Nephron progenitor cell (in vitro differentiated cells): ENCODE measurements around the gene SRD5A1.
A peak's percentile ranks its signal among the peaks of the same experiment; 100 is the strongest.

Experiments
- DNase-seq: peaks from one replicate; pipeline ENCODE4 v3.0.0; 2021
- H3K27ac Mint-ChIP-seq: 2 replicates; pipeline ENCODE4 v1.8.0; 2021; ENCODE audit warnings: mild to moderate bottlenecking, moderate library complexity, mixed read lengths
- H3K27me3 Mint-ChIP-seq: 2 replicates; pipeline ENCODE4 v1.8.0; 2021; ENCODE audit warnings: mild to moderate bottlenecking, low read depth, mixed read lengths; ENCODE audit not compliant: poor library complexity
- H3K36me3 Mint-ChIP-seq: 2 replicates; pipeline ENCODE4 v1.8.0; 2021; ENCODE audit warnings: low read depth, mixed read lengths
- H3K4me1 Mint-ChIP-seq: 2 replicates; pipeline ENCODE4 v1.8.0; 2021; ENCODE audit warnings: mixed read lengths
- H3K4me3 Mint-ChIP-seq: 2 replicates; pipeline ENCODE4 v1.8.0; 2021; ENCODE audit warnings: mild to moderate bottlenecking, moderate library complexity, mixed read lengths
- H3K9me3 Mint-ChIP-seq: 2 replicates; pipeline ENCODE4 v1.8.0; 2021; ENCODE audit warnings: mild to moderate bottlenecking, moderate library complexity, mixed read lengths
- TF ChIP-seq, protein P1 (sequence below): fragments of 200-600 bp; sonication (generic); IDR thresholded peaks from 2 replicates; pipeline ENCODE4 v1.5.0; 2021; ENCODE audit warnings: antibody characterized with exemption

The SRD5A1 gene

DNA sequence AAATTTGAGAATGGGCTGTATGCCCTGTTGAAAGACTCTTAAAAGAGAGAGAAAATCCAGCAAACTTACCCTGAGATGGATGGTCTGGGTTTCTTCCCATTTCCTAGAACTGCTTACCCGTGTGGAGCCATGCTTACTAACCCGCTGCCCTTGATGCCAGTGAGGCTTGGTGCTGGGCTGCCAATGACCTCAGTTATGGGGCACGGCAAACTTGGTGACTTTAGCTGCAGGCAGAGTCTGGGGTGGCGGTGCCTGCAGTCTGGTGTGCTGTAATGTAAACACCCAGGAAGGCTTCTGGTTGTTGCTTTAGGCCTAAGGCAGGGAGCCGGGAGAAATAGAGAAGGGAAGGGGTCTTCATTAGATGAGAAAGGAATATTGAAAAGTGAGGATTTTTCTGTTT lies 72.7 kb downstream of the SRD5A1 start:
- H3K4me1 Mint-ChIP-seq: peaks cover 14% of the 10 kb centered on the region
- peaks cover 18% of the 10 kb centered on the region for H3K27me3 Mint-ChIP-seq
- H3K27ac Mint-ChIP-seq: no peak overlapping the region
- H3K9me3 Mint-ChIP-seq: no peaks in the 10 kb centered on the region
- TF ChIP-seq, protein P1, sequence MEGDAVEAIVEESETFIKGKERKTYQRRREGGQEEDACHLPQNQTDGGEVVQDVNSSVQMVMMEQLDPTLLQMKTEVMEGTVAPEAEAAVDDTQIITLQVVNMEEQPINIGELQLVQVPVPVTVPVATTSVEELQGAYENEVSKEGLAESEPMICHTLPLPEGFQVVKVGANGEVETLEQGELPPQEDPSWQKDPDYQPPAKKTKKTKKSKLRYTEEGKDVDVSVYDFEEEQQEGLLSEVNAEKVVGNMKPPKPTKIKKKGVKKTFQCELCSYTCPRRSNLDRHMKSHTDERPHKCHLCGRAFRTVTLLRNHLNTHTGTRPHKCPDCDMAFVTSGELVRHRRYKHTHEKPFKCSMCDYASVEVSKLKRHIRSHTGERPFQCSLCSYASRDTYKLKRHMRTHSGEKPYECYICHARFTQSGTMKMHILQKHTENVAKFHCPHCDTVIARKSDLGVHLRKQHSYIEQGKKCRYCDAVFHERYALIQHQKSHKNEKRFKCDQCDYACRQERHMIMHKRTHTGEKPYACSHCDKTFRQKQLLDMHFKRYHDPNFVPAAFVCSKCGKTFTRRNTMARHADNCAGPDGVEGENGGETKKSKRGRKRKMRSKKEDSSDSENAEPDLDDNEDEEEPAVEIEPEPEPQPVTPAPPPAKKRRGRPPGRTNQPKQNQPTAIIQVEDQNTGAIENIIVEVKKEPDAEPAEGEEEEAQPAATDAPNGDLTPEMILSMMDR: no peak
- no peak for DNase-seq
- no peaks in the 10 kb centered on the region for H3K36me3 Mint-ChIP-seq
- no peak overlapping the region for H3K4me3 Mint-ChIP-seq

DNA sequence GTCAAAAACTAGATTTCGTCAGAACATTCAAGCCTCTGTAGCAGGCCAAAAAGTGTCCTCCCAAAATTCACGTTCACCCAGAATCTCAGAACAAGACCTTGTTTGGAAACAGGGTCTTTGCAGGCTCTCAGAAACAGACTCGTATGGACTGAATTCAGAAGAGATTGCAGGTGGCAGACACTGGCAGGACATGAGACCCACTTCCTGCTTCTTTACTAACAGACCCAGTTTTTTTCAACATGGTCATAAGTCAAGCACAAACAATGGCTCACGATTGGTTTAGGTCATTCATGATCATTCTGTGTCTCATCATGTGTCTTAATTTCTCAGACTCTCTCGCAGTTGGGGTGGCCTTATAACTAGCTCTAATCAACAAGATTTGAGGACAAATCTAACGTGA lies 74.6 kb downstream of the SRD5A1 start:
- no peaks in the 10 kb centered on the region for H3K9me3 Mint-ChIP-seq
- no peak overlapping the region for H3K4me3 Mint-ChIP-seq
- no peak for DNase-seq
- peaks cover 22% of the 10 kb centered on the region for H3K4me1 Mint-ChIP-seq
- no peaks in the 10 kb centered on the region for H3K36me3 Mint-ChIP-seq
- H3K27me3 Mint-ChIP-seq: peaks cover 11% of the 10 kb centered on the region
- no peak overlapping the region for H3K27ac Mint-ChIP-seq
- TF ChIP-seq, protein P1: no peak

DNA sequence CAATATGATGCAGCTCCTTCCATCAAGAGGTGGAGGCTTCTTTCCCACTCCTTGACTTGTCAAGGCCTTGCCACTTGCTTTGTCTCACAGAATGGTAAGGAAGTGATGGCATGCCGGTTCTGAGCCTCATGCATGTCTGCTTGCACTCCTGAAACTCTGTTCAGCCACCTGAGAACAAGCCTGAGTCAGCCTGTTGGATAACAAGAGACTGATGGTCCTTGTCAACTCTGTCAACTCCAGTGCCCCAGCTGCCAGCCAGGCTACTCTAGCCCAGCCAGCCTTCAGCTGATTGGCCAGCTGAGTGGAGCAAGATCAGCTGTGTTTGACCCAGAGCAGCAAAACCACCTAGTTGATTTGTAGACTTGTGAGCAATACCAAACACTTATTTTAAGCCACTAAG lies 75.6 kb downstream of the SRD5A1 start:
- Mint-ChIP-seq H3K27ac (no peak overlapping the region), H3K4me1 (peaks cover 22% of the 10 kb centered on the region), H3K4me3 (no peak overlapping the region), H3K27me3 (peaks cover 11% of the 10 kb centered on the region), H3K9me3 (no peaks in the 10 kb centered on the region), H3K36me3 (no peaks in the 10 kb centered on the region)
- no peak for DNase-seq
- TF ChIP-seq, protein P1: no peak

DNA sequence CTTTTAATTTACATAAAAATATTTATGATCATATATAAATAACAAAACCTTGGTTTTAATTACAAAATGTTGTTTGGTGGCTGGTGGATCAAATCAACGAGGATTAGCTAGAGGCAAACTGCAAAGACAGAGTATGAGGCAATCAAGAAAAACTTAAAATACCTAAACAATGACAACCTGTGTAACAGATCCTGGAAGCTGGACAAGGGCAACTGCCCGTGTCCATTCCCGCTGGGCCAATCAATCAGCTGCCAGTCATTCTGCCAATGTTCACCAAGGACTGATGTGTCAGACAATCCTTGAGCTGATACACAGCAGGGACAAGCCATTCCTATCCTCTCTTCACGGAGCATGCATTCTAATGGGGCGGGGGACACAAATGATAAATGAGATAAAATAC lies 76.8 kb downstream of the SRD5A1 start:
- H3K4me3 Mint-ChIP-seq: no peak overlapping the region
- peaks cover 11% of the 10 kb centered on the region for H3K27me3 Mint-ChIP-seq
- peaks cover 27% of the 10 kb centered on the region for H3K4me1 Mint-ChIP-seq
- H3K36me3 Mint-ChIP-seq: no peaks in the 10 kb centered on the region
- DNase-seq: no peak
- no peaks in the 10 kb centered on the region for H3K9me3 Mint-ChIP-seq
- TF ChIP-seq, protein P1: no peak
- no peak overlapping the region for H3K27ac Mint-ChIP-seq

DNA sequence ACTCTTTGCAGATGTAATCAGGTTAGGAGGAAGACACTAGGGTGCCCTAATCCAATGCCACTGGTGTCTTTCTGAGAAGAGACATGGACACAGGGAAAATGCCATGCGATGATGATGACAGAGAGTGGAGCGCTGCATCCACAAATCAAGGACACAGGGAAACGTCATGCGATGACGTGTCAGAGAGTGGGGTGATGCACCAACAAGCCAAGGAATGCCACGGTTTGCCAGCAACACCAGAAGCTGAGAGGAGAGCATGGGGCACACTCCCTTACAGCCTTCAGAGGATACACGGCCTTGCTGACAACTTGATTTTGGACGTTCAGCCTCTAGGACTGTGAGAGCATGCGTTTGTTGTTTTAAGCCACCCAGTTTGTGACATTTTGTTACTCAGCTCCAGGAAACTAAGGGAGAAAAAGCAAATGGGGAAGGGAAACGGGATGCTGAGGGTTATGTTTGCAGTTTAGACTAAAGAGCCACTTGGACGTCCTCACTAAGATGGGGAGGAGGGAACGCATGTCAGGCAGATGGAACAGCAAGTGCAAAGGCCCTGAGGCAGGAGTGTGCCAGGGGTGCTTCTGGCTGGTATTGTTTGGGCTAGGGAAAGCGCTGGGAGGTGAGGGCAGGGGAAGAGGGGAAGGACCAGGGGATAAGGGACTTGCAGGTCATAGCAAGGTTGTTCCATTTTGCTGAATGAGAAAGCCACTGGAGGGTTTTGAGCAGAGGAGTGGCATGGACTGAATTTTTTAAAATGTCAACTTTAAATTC lies 77.5 kb downstream of the SRD5A1 start:
- Mint-ChIP-seq H3K27me3 (peaks cover 11% of the 10 kb centered on the region), H3K4me3 (peak overlapping the region; percentile 57), H3K36me3 (no peaks in the 10 kb centered on the region), H3K27ac (no peak overlapping the region), H3K9me3 (no peaks in the 10 kb centered on the region), H3K4me1 (peaks cover 34% of the 10 kb centered on the region)
- no peak for DNase-seq
- TF ChIP-seq, protein P1: no peak
